Tongue (tissue), 2 donors: ENCODE measurements around the gene PYGB. TPM values are rescaled to one million over a fixed set of nuclear protein-coding genes. Genes with fewer than 3 reads are reported as not detected.
"Not testable (repeated sequence)": the region's sequence is repeated elsewhere in the genome, so short reads cannot be mapped to it uniquely, and the experiment has no call there.

Experiments used
- DNase-seq: peaks from one replicate; pipeline ENCODE4 v3.0.0-alpha.2; 2015
- total RNA-seq: library from RNA; depleted of rRNA; stranded (reverse); fragments of >200 nt; gene quantifications from one replicate; pipeline ENCODE4 v1.2.3, GENCODE V29; 2014

PYGB gene
- total RNA-seq, 1 donor from 2014 or later, result 25.4 TPM

DNA sequence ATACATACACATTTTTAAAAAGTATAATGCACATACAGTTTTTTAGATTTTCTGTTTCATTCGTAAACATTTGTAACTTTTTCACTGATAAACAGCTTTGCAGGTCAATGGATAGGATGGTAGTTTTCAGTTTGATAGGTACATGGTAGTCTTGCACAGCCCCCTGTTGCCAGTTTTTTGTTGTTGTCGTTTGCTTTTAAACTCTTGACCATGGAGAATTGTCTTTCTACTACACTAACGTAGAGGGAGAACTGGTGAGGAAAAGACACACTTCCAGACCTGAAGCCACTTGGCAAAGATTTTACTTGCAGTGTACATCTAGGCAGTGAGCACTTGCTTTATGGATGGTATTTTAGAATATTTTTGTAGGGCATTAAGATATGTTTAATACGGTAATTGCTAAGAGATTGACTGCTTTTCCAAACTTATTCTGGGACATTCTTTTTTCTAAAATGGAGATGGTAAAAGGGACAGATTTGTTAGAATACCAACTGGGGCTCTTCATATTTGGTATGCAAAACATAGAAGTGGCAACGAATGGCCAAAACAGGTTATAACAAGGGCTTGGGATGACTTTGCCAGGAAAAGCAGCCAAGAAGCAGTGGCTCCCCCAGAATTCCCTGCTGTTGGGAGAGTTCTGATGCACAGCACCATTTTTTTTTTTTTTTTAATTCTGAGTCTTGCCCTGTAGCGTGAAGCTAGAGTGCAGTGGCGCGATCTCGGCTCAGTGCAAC, 1.5 kb downstream of the PYGB start:
- DNase-seq, result no peak

DNA sequence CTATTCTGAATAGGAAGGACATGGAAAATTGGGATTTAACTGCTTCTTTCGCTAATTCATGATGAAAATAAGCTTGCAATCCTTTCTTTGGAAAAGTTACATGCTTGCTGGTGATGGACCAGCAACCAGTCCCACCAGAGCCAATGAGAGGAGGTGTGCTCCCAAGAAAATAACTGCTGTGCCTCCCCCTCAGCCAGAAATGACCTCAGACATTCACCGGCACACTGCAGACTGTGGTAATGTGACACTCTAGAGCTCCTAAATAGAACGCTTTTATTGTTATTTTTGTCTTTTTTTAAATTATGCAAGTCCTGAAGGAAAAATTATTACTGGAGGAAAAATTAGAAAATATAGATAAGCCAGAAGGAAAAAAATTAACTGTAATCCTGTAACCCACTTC, 2.6 kb downstream of the PYGB start:
- no peak for DNase-seq

DNA sequence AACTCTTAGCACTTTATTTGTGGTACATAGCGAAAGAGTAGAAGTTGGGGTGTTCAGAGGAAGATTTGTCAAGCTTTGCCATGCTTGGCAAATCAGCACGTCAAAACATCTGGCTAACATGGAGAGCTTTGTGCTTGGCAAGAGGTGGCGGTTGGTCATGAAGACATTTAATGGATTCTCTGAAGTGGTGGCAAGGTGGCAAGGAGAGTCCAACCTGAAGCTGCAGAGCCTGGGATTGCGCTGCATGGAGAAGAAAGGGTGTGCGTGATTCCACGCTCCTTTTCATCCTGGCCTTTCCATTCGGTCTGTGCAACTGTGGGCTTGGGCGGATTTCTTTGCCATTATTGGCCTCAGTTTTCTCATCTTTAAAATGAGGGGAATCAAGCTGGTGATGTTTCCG, 3.1 kb downstream of the PYGB start:
- DNase-seq, result no peak

- no peak for DNase-seq
These were observed 3.7 kb downstream of the PYGB start for GRCh38 chr20:25251558-25251957.

GRCh38 chr20:25252230-25252651, 4.4 kb downstream of the PYGB start:
- DNase-seq, result no peak

GRCh38 chr20:25252686-25253421, 5.0 kb downstream of the PYGB start:
- DNase-seq, result no peak

- DNase-seq, result no peak
These were observed 5.9 kb downstream of the PYGB start for GRCh38 chr20:25253606-25254275.

- no peak for DNase-seq
These were observed 6.7 kb downstream of the PYGB start for GRCh38 chr20:25254571-25254970.

DNA sequence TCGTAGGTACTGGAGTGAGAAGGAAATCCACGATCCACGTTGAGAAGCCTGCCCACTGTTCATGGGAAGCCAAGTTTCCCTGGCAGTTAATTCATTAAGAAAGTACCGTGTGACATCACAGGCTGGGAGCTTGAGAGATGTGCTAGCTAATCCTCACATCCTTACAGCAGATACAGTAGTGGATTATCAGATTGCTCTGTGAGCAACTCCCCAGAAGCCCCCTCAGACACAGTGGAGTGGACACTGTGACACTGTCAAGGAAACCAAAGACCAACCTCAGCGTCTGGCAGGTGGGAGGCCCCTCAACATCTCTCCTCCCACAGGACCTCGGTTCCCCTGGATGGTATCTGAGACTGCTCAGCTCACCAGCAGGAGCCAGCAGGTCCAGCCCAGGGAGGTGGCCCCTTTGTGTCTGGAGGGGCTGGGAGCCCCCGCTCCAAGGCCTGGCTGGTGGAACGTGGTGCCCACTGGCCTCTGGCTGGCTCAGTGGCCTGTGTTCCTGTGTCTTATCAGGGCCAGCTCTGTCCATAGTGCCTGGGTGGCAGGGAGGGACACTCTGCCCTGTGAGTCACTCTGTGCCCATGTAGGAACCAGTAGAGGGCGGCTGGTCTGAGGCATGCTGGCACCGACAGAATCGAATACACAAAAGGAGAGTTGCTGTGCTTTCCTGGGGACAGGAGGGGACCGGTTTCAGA, 7.2 kb downstream of the PYGB start:
- DNase-seq, result no peak

DNA sequence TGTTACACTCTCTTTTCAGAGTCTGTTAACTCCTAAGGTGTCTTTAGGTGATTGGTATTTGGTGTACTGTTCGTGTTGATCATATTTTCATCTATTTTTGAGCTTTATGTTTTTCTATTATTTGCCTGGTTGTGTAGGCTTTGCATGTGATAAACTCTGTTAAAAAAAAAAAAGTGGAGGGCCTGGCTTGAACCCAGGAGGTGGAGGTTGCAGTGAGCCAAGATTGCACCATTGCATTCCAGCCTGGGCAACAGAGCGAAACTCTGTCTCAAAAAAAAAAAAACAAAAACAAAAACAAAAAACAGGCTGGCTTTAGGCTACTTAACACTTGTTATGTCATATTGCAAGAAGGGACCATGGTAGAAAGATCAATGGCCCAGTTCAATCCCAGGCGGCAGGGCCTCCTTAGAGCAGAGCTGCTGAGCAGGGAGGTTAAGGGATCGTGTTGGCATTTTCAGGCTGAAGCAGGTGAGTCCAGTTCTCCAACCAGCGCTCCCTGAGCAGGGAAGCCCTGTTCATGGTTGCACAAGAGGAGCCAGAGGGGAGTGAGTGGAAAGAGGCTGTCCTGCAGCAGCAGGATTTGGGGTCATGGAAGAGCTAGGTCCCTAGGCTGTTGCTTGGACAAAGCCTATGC, 8.5 kb downstream of the PYGB start:
- DNase-seq, result no peak

GRCh38 chr20:25257130-25257529, 9.2 kb downstream of the PYGB start:
- DNase-seq, result no peak

DNA sequence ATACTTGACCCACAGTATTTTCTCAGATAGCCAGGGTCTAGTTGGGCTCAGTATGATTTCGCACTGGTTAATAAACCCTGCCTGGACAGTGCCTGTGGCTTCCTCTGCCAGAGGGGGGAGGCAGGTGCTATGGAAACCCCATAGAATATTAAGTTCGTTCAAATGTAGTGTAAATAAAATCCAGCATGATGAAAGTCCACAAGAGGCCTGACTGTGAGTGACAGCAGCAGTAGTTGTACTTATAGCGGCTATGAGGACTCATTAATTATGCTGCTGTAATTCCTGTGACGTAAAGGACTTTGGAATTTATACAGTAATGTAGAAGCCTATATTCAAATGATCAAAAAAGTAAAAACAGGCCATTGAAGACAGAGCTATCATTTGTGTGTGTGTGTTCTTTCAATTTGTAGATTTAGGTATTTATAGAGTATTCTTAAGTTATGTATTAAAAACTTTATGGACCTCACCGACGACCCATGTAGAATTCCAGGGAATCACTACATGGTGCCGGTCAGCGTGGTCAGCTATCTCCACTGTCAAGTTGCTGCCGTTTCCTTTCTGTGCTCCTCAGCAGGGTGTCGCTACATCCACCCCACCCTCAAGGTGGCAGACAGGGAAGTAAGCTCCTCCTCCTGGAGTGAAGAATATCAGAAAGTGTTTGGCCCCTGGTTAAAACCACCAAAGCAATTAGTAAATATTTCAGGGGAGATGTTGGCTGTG, 10.0 kb downstream of the PYGB start:
- no peak for DNase-seq

- no peak for DNase-seq
These were observed 10.6 kb downstream of the PYGB start for GRCh38 chr20:25258476-25258805.

GRCh38 chr20:25258828-25259227, 10.9 kb downstream of the PYGB start:
- DNase-seq, result no peak

GRCh38 chr20:25259358-25259757, 11.5 kb downstream of the PYGB start:
- no peak for DNase-seq

GRCh38 chr20:25259788-25260254, 11.9 kb downstream of the PYGB start:
- DNase-seq, result no peak

DNA sequence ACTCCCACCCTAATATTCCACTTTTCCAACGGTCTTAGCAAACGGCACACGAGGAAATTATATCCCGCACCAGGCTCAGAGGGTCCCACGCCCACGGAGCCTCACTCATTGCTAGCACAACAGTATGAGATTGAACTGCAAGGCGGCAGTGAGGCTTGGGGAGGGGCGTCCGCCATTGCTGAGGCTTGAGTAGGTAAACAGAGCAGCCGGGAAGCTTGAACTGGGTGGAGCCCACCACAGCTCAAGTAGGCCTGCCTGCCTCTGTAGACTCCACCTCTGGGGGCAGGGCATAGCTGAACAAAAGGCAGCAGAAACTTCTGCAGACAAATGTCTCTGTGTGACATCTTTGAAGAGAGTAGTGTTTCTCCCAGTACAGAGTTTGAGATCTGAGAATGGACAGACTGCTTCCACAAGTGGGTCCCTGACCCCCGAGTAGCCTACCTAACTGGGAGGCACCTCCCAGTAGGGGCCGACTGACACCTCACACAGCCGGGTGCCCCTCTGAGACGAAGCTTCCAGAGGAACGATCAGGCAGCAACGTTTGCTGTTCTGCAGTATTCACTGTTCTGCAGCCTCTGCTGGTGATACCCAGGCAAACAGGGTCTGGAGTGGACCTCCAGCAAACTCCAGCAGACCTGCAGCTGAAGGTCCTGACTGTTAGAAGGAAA, 13.0 kb downstream of the PYGB start:
- not testable (repeated sequence) for DNase-seq

DNA sequence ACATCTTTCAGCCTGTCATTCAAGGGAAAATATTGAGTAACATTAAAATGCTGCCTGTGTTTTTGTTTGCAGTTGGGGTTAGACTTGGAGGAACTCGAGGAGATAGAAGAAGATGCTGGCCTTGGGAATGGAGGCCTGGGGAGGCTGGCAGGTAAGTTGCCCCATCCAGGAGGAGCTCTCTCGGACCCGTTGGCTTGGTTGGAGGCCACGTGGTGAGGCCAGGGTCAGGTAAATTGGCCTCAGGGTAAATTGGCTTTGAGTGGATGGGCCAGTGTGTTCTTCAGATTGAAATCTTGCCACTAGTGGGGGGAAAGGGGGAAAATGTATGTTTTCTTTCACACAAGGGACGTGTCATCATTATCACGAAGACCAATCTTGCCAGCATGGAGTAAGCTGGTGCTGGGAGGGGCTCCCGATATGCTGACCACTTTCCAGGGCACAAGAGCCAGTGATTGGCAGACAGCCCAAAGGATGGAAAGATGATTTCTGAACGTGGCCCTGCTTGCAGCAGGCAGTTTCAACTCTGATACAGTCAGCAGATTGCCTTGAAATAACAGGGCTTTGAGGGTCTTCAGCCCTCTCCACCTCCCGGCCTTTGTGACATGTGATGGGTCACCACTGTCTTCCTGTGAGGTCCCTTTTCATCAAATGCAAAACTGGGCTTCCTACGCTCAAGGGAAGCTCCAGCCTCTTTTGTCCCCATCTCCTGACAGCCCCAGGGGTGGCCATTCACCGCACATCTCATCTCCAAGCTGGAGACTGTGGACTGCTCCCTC, 21.4 kb downstream of the PYGB start:
- no peak for DNase-seq

DNA sequence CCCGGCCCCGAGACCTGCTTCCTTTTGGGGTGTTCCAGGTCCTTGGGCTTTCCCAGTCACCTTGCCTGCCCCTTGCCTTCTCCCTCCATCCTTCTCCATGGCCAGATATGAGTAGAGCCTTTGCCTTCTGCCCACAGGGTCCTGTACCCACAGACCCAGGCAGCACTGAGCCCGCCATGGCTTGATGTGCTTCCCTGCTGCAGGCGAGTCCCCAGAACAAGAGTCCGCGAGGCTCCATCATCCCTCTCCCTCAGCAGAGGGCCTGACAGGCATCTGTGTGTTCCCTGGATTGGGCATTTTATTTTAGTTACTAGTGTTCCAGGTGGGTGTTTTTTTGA, 21.9 kb downstream of the PYGB start:
- DNase-seq, result no peak

- DNase-seq, result no peak
These were observed 23.0 kb downstream of the PYGB start for GRCh38 chr20:25270829-25271251.
